NCI-H2171 (cell line): ENCODE results near the gene FAM174C.
"Not testable (repeated sequence)": the region's sequence is repeated elsewhere in the genome, so short reads cannot be mapped to it uniquely, and the experiment has no call there.

Experiments used
- DNase-seq: peaks from one replicate; lab custom pipeline; 2025; lab: John Stamatoyannopoulos, UW

Gene FAM174C

DNA sequence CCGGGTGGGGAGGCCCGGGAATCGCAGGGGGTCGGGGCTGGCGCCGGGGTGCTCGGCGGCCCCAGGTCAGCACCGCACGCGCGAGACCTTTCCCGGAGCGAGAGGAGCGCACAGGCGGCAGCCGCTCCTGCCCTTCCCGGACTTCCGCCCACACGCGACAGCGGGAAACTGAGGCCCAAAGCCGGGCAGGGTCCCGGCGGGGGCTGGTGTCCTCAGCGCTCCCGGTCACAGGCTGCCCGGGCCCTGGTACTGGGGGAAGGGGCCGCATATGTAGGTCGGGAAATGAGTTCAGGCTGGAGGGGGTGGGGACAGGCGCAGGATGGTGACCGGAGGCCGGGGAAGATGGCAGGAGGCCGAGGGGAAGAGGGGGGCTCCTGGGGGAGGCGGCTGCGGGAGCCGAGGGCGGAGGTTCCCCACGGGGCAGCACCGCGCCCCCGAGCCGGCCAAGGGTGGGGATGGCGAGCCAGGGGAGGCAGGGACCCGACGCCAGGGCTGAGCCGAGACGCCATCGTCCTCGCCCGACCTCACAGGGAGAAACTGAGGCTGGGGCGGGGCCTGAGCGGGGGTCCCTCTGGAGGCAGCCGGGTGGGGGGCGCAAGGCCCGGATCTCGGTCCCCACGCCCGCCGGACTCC, 38.2 kb upstream of the FAM174C start:
- no peak for DNase-seq

DNA sequence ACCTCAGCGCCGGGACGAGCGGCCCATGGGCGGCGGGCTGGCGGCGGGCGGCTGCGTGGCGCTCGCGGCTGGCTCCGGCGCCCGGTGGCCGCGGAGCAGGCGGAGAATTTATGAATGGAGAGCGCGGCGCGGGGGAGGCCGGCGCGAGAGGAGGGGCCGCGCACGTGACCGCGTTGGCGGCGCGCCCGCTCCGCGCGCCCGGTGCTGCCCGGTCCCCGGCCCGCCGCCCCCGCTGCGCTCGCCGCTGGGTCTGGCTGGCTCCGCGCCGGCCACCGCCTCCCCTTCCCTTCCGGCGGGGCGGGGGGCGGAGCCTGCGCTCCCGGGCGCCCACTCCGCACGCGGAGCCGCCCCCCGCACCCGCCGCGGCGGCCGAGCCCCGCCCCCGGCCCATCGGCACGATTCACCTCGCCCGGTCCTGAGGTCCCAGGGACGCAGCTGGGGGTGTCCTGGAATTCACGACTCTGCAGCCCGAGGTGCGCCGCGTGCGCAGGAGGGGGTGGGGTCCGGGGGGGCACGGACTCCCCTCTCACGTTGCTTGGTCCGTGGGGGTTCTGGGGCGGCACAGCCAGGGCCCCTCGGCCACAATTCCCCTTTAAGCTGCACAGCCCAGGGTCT, 37.5 kb upstream of the FAM174C start, which contains the start of gene CBARP:
TSS of gene CBARP (minus strand) at position 252 of the 615 bp plus-strand sequence. CDS start 1,905 bp downstream, outside the sequence.
- peak; percentile 28 for DNase-seq

DNA sequence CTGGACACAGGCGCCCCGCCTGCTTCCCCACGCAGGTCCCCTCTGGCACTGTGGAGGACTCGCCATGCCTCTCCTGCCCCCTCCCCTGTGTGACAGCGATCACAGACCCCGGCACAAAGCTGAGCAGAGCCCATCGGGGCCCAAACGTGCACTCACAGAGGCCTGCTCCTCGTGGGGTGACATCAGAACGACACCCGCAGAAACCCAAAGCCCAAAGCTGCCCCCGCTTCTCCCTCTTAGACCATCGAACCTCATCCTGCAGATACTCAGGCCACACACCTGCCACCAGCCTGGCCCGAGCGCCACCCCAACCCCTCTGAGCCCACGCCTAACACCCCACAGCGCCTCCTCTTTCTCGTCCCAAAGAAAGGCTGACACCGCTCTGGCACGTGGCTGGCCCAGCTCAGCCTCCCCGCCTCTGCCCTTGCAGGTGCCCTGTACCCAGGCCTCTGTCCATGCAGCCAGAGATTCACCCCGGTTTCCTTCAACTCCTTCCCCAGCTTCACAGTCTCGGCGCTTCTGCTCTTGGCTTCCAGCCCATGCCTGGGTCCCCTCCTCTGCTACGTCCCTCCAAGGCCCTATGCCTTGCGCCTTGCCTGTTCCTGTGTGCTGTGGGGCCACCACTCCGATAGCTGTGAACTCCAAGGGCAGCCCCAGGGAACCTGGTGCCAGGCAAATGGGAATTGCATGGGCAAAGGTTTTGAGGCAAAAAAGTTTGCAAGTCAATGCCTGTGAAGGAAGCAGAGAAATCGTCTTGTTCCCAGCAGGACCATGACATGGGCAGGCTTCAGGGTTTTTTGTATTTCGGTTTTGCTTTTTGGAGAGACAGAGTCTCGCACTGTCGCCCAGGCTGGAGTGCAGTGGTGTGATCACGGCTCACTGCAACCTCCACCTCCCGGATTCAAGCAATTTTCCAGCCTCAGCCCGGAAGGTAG, 36.7 kb upstream of the FAM174C start:
- DNase-seq, result no peak

DNA sequence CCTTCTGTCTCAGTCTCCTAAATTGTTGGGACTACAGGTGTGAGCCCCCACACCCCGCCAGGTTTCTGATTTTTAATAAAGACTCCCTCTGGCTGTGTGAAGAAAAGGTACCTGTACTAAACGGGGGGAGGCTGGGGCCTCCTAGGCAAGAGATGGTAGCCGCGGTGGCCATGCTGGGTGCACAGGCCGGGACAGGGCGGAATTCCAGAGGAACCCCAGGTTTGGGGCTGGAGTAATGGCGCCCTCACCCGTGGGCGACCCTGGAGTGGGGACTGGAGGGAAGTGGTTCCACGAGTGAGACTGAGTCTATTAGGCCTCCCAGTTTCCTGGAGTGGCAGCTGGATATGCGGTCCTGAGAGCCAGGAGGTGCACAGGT, 35.9 kb upstream of the FAM174C start:
- DNase-seq, result no peak

DNA sequence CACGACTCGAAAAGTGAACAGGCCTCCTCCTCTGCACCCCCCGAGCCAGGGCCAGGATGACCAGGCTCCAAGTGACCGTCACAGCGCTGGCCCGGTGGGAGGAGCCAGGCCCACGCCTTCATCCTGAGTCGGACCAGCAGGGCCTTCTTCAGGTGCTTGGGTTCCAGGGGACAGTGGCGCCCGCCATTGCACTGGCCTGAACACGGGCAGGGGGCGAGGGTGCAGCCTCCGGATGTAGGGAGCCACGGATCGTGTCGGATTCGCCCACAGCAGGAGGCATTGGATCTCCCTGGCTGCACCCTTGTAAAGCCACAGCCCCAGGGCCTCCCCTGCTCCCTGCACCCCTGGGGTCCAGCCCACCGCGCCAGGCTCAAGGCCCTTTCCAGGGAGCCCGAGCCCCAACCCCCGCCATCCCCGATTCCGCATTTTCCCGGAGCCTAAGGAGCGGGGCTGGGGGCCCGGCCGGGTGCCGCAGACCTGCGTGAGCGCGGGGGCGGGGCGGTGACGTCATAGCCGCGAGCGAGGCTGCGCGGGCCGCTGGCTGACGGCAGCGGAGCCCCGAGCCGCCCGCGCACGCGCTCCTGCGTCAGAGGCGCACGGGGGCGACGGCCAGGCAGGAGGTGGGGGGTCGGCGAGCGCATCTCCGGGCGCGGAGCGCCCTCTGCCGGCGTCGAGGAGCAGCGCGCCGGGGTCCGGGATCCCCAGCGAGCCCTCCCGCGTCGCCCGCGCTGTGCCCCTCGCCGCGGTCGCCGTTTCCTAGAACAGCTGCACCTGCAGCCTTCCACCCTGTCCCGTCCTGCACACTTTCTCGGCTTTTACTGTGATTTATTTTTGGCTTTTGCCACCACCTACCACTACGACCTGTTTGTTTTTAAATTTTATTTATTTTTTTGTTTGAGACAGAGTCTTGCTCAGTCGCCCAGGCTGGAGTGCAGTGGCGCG, 35.3 kb upstream of the FAM174C start:
- DNase-seq, result peak; percentile 89

DNA sequence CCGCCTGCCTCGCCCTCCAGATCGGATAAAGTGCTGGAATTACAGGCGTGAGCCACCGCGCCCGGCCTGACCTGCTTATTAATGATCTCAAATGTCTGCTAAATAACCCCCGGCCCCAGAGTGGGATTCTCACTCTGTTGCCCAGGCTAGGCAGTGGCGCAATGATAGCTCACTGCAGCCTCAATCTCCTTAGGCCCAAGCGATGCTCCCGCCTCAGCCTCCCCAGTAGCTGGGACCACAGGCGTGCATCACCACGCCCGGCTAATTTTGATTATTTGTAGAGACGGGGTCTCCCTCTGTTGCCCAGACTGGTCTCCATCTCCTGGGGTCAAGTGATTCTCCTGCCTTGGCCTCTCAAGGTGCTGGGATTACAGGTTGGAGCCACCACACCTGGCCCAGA, 34.4 kb upstream of the FAM174C start:
- DNase-seq, result no peak

DNA sequence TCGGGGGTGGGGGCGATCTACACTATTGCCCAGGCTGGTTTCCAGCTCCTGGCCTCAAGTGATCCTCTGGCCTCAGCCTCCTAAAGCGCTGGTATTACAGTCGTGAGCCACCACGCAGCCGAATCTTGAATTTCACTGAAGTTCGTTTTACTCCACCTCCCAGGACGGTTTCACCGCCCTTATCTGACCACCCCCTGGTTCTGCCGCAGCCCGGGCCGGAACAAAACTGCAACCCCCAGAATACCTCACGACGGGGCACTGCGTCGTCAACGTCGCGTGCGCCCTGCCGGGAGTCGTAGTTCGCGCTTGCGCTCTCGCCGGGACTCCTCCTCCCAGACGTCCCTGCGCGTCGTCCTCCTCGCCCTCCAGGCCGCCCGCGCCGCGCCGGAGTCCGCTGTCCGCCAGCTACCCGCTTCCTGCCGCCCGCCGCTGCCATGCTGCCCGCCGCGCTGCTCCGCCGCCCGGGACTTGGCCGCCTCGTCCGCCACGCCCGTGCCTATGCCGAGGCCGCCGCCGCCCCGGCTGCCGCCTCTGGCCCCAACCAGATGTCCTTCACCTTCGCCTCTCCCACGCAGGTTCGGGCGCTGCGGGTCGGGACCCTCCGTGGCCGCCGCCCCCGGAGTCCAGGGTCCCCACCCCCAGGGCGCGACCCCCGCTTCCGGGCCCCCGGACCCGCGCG, 33.8 kb upstream of the FAM174C start, which contains the start of gene ATP5F1D:
TSS of gene ATP5F1D (plus strand) at position 335 of the 679 bp plus-strand sequence. CDS start at position 435, 100 bp downstream.
- DNase-seq, result peak; percentile 89

DNA sequence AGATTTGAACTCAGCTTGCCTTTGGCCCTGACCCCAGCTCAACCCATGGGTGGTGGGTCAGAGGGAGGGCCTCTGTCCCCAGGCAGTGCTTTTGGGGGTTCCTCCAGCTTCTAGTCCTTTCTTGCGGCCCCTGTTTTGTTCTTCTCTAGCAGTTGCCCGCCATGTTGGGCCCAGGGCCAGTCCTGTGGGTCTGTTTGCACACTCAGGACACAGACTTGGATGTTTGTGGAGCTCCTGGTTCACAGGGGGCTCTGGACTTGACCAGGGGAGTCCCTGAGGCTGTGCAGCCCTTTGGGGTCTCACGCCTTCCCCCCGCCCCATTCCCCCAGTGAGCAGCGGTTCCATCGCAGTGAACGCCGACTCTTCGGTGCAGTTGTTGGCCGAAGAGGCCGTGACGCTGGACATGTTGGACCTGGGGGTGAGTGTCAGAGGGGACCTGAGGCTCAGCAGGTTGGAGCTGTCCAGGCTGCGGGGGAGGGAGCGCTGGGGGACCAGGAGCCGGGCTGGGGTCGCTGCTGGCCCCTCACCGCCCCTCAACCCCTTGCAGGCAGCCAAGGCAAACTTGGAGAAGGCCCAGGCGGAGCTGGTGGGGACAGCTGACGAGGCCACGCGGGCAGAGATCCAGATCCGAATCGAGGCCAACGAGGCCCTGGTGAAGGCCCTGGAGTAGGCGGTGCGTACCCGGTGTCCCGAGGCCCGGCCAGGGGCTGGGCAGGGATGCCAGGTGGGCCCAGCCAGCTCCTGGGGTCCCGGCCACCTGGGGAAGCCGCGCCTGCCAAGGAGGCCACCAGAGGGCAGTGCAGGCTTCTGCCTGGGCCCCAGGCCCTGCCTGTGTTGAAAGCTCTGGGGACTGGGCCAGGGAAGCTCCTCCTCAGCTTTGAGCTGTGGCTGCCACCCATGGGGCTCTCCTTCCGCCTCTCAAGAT, 31.3 kb upstream of the FAM174C start:
- DNase-seq, result peak; percentile 83

DNA sequence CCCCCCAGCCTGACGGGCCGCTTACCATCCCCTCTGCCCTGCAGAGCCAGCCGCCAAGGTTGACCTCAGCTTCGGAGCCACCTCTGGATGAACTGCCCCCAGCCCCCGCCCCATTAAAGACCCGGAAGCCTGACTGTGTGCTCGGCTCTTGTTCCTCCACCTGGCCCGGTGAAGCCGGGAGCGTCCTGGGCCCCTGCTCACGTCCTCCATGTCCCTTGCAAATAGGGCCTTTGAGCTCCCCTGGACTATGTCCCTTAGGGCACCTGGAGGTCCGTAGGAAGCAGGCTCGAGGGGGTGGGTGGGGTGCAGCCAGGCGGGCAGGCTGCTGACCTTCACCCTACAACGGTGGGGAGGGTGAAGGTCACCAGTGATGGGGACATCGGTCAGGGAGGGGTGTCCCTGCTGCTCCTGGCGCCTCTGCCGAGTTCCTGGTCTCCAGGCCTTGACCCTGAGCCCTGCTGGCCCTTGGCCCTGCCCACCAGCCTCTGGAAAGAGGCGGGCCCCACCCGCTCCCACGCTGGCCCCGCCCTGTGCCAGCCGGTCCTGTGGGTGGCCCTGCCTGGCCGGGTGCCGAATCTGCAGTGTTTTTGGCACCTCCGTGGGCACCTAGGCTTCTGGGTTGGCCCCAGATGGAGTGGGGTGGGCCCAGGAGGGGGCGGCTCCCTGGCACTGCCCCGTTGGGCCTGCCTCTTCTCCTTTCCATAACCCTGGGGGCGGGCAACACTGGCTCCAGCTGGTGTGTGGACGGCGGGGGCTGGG, 30.5 kb upstream of the FAM174C start:
- no peak for DNase-seq

DNA sequence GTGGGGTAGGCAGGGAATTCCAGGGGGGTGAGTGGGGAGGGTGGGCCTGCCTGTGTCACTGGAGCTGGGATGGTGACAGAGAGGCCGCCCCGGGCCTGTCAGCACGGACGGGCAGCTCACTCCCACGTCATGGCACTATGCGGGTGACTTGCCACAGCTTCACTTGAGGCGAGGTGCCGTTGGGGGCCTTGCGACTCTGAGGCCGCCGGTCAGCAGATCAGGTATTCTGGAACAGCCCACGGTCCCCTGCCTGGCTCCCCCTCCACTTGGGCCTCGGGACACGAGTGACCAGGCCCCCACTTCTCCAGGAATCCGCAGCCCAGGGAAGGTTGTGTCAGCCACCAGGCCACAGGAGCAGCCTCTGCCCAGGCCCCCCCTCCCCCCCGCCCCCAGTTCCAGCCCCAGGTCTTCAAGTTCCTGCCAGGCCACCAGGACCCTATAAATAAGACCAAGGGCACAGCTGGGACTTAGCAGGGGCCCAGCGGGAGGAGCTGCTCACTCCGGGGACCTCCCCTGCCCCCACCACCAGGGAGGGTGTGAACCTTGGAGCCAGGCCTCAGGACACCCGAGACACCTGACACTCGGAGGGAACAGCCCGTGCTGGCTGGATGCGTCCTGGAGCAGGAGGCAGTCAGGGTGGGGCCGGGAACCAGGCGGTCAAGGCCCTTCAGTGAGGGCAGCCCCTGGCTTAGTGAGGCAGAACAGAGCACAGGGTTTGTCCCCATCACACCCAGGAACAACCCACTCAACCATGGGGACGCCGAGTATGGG, 29.7 kb upstream of the FAM174C start:
- DNase-seq, result no peak

DNA sequence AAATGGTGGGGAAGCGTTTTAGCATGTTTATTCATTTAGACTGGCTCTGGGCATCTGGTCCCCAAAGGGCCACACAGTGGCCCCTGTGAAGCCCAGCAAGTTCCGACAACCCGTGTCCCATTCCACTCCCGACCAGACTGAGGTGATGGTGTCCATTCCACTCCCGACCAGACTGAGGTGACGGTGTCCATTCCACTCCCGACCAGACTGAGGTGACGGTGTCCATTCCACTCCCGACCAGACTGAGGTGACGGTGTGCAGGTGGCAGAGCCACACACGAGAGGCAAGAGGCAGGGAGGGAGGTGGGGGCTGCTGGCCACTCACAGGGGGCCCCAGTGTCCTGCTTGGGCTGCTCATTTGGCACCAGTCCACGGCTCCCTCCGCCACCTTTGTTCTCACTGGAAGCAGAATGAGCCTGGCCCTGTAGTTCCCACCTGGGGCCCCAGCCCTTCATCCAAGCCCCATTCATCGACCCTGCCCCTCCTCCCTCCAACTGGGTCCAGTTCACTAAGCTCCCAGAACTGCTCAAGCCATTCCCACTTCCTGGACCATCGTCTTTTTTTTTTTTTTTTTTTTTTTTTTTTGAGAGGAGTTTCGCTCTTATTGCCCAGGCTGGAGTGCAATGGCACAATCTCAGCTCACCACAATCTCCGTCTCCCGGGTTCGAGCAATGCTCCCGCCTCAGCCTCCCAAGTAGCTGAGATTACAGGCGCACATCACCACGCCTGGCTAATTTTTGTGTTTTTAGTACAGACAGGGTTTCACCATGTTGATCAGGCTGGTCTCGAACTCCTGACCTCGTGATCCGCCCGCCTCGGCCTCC, 28.9 kb upstream of the FAM174C start:
- not testable (repeated sequence) for DNase-seq

DNA sequence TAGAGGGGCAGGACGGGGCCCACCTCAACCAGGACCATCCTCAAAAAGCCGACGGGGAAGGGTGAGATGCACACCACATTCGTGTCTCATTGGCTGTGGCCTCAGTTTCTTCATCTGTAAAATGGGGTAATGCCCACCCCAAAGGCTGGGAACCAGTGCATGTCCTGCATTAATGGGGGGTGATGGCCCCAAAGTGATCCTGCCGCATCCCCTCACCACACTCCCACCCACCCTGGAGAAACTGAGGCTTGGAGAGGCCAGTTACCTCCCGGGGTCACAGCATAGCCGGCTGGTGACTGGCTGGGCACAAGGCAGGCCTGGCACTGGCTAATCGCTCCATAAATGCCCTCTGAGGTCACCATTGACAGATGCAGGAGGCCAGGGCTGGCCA, 27.6 kb upstream of the FAM174C start:
- no peak for DNase-seq

DNA sequence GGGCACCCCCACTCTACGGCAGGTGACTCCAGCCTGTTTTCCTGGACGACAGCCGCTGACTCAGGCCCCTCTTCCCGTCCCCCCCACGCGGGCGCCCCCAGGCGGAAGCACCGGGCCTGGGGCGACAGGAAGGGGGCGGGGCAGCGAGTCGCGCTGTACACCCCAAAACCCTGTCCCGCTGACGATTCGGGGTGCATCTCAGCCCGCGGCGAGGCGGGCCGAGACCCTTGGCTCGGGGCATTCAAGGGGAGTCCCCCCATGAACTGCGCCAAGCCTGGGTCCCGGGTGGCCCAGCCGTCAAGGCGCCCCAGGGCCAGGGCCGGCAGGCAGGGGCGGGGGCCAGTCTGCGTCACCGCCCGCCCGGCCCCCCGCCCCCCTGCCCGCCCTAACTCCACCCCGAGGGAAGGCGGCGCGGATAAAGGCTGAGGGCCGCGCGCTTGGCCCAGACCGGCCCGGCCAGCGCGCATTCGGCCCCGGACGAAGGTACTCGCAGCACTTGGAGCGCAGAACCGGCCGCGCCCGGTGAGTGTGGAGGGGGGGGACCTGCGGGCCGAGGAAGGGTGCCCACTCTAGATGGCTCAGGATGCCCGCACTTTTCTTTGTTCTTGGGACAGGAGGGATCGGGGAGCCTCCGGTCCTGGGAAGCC, 27.1 kb upstream of the FAM174C start, which contains the start of gene MIDN:
TSS of gene MIDN (plus strand) at position 445 of the 647 bp plus-strand sequence. CDS start 1,714 bp downstream, outside the sequence.
- no peak for DNase-seq

DNA sequence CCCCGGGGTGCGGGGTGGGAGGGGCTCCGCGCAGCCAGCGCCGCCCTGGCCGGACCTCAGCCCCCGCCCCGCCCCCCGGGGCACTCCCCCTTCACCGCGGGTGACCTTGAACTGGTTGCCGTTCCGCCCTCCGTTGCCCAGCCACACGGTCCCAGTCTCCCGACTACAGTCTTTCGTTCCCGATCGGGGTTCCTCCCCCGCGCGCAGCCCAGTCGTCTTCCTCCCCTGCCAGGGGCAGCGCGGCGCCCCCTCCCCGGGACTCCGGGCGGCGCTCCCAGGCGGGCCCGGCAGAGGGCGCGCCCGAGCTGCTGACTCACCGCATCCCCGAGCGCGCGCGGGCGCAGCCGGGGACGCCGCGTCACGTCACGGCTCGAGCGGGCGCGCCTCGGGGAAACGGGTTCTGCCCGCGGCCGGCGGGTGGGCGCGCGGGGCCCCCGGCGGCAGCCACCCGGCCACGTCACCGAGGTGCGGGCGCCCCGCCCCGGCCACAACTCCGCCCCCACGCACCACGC, 26.5 kb upstream of the FAM174C start:
- no peak for DNase-seq

DNA sequence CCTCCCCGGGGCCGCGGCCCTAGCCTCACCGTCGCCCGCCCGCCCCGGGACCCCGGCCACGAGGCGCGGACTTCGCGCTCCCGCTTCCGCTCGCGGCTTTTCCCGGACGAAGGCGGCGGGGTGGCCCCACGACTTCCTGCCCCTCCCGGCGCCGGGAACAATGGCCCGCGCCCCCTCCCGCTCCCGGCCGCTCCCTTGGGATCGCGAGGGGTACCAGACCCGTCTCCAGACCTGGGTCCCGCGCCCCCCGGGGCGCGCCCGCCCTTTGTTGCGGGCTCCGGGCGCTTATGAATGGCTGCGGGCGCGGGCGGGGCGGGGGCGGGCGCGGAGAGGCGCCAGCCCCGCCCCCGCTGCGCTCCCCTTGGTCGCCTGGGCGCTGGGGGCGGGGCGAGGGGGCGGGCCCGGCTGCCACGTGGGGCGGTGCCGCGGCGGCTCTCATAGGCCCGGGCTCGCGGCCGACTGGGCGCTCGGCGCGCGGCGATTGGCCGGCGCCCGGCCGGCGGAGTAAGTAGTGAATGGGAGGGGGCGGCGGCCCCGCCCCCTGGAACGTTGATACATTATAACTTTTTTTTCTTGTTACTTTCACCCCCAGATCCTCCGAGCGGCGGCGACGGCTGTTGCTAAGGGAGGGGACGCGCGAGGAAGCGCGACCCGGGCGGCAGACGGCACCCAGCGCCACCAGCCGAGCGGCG, 25.9 kb upstream of the FAM174C start:
- peak; percentile 93 for DNase-seq

DNA sequence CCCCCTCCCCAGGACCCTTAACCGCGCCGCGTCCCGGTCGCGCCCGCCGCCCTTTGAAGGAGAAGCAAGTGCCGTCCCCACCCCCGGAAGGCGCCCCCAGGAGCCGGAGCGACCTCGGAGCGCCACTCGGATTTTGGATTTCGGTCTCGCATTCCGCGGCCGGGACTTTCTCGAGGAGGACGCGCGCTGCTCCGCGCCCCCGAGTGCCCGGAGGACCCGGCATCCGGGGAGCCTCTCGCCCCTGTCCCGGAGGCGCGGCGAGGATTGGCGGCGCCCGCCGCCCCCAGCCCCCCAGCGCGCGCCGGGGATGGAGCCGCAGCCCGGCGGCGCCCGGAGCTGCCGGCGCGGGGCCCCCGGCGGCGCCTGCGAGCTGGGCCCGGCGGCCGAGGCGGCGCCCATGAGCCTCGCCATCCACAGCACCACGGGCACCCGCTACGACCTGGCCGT, 25.3 kb upstream of the FAM174C start:
- no peak for DNase-seq
